H1 (cell line): ENCODE results near the gene ABCC2. TPM values are rescaled to one million over a fixed set of nuclear protein-coding genes. Genes with fewer than 3 reads are reported as not detected.

Source experiments
- CTCF ChIA-PET: fragments of 300-600 bp; sonication (Branson Sonifier 250); formaldehyde crosslinking; loops from one replicate; lab custom pipeline; 2021; ENCODE audit not compliant: partially characterized antibody; lab: Charles Lee
- POLR2A ChIA-PET: fragments of 300-600 bp; sonication (Branson Sonifier 250); formaldehyde crosslinking; loops from one replicate; lab custom pipeline; 2021; ENCODE audit warnings: inconsistent platforms; ENCODE audit not compliant: partially characterized antibody; lab: Charles Lee
- DNase-seq, 2 experiments: peaks; one replicate each; pipeline versions ENCODE4 v3.0.0 to v3.0.0-alpha.2; 2010 to 2022; ENCODE audit warnings: low spot score in 2 of 2, low read depth in 1 of 2, mixed read lengths in 1 of 2
- FAIRE-seq: peaks from 2 replicates; lab custom pipeline; 2011; peaks lifted over from hg19 to GRCh38; lab: Jason Lieb, UNC
- H2AFZ ChIP-seq: 2 replicates; pipeline ENCODE4 v1.8.1; 2012; ENCODE audit warnings: low read length, inconsistent platforms
- H2AK5ac ChIP-seq: 2 replicates; pipeline ENCODE4 v1.6.1; 2013; ENCODE audit warnings: low read depth, low read length
- H2BK120ac ChIP-seq: replicated peaks from 2 replicates; pipeline ENCODE3; 2013; ENCODE audit warnings: low read depth, low read length, inconsistent platforms
- H2BK12ac ChIP-seq: 2 replicates; pipeline ENCODE4 v1.6.1; 2013; ENCODE audit warnings: low read depth, low read length
- H2BK15ac ChIP-seq: 2 replicates; pipeline ENCODE4 v1.6.1; 2013; ENCODE audit warnings: low read length
- H2BK20ac ChIP-seq: 2 replicates; pipeline ENCODE4 v1.6.1; 2013; ENCODE audit warnings: low read length
- H2BK5ac ChIP-seq: 2 replicates; pipeline ENCODE4 v1.6.1; 2013; ENCODE audit warnings: low read depth, low read length
- H3K14ac ChIP-seq: 2 replicates; pipeline ENCODE4 v1.6.1; 2013; ENCODE audit warnings: inconsistent platforms; ENCODE audit not compliant: insufficient read length
- H3K18ac ChIP-seq: 2 replicates; pipeline ENCODE4 v1.6.1; 2013; ENCODE audit warnings: low read length; ENCODE audit errors: extremely low read depth
- H3K23ac ChIP-seq: 2 replicates; pipeline ENCODE4 v1.6.1; 2013; ENCODE audit warnings: inconsistent platforms; ENCODE audit not compliant: insufficient read length
- H3K23me2 ChIP-seq: 2 replicates; pipeline ENCODE4 v1.6.1; 2013; ENCODE audit warnings: low read depth, low read length
- H3K27ac ChIP-seq: 2 replicates; pipeline ENCODE4 v1.6.1; 2011; ENCODE audit warnings: low read depth, low read length, inconsistent platforms
- H3K27me3 ChIP-seq, 4 experiments: replicated peaks in 1 of 4; 1 replicate in 1 of 4; 2 replicates in 3 of 4; pipeline versions ENCODE4 v1.6.1 to v1.8.1; 2011 to 2013; ENCODE audit warnings: low read length in 3 of 4, mild to moderate bottlenecking in 3 of 4, inconsistent platforms in 2 of 4, mixed read lengths in 2 of 4, moderate library complexity in 1 of 4; ENCODE audit not compliant: control insufficient read depth in 3 of 4, insufficient read depth in 3 of 4; ENCODE audit errors: extremely low read depth in 1 of 4
- H3K36me3 ChIP-seq, 4 experiments: 2 replicates each; pipeline versions ENCODE4 v1.6.1 to v1.8.1; 2011 to 2013; ENCODE audit warnings: mild to moderate bottlenecking in 4 of 4, low read length in 3 of 4, moderate library complexity in 2 of 4, control low read depth in 1 of 4, inconsistent platforms in 1 of 4; ENCODE audit not compliant: insufficient read depth in 4 of 4, control insufficient read depth in 2 of 4
- H3K4ac ChIP-seq: replicated peaks from 2 replicates; pipeline ENCODE3; 2013; ENCODE audit warnings: low read length, low read depth, mixed read lengths, inconsistent platforms; ENCODE audit not compliant: insufficient read length
- H3K4me1 ChIP-seq, 4 experiments: replicated peaks in 1 of 4; 1 replicate in 1 of 4; 2 replicates in 3 of 4; pipeline versions ENCODE4 v1.6.1 to v1.8.1; 2011 to 2013; ENCODE audit warnings: low read length in 3 of 4, inconsistent platforms in 2 of 4, mixed read lengths in 1 of 4; ENCODE audit not compliant: insufficient read depth in 4 of 4, control insufficient read depth in 3 of 4
- H3K4me2 ChIP-seq, 2 experiments: 2 replicates each; pipeline versions ENCODE4 v1.6.1 to v1.8.1; 2011 to 2013; ENCODE audit warnings: low read depth in 2 of 2, low read length in 2 of 2, control low read depth in 1 of 2, inconsistent platforms in 1 of 2, mild to moderate bottlenecking in 1 of 2; ENCODE audit not compliant: insufficient read depth in 1 of 2
- H3K4me3 ChIP-seq, 4 experiments: fragments of 200-600, 300-600 bp in 1 of 4; sonication (generic), shearing (Covaris generic), sonication (Bioruptor Twin) in 1 of 4; 2 replicates each; pipeline versions ENCODE4 v1.5.1 to v1.8.1; 2011 to 2016; ENCODE audit warnings: low read length in 4 of 4, low read depth in 3 of 4, control low read depth in 2 of 4, inconsistent platforms in 2 of 4, mild to moderate bottlenecking in 2 of 4, mixed read lengths in 1 of 4, moderate library complexity in 1 of 4; ENCODE audit not compliant: insufficient read depth in 2 of 4; ENCODE audit errors: extremely low read depth in 1 of 4
- H3K56ac ChIP-seq: replicated peaks from 2 replicates; pipeline ENCODE3; 2013; ENCODE audit warnings: low read depth, mild to moderate bottlenecking, mixed read lengths, low read length, inconsistent platforms; ENCODE audit not compliant: insufficient read length
- H3K79me1 ChIP-seq: 2 replicates; pipeline ENCODE4 v1.6.1; 2013; ENCODE audit warnings: low read depth, low read length, control low read depth
- H3K79me2 ChIP-seq, 2 experiments: 2 replicates each; pipeline versions ENCODE4 v1.6.1 to v1.8.1; 2012 to 2013; ENCODE audit warnings: low read length in 2 of 2, mild to moderate bottlenecking in 2 of 2, inconsistent platforms in 1 of 2; ENCODE audit not compliant: insufficient read depth in 2 of 2, control insufficient read depth in 1 of 2
- H3K9ac ChIP-seq, 4 experiments: replicated peaks in 1 of 4; 1 replicate in 1 of 4; 2 replicates in 3 of 4; pipeline versions ENCODE4 v1.6.1 to v1.8.1; 2011 to 2013; ENCODE audit warnings: low read depth in 3 of 4, low read length in 3 of 4, control low read depth in 2 of 4, mild to moderate bottlenecking in 2 of 4, moderate library complexity in 2 of 4, inconsistent platforms in 1 of 4; ENCODE audit errors: extremely low read depth in 1 of 4
- H3K9me3 ChIP-seq, 2 experiments: 2 replicates each; pipeline versions ENCODE4 v1.6.1 to v1.8.1; 2012 to 2013; ENCODE audit warnings: mild to moderate bottlenecking in 2 of 2, moderate library complexity in 2 of 2, control low read depth in 1 of 2, inconsistent platforms in 1 of 2, low read depth in 1 of 2, low read length in 1 of 2, mixed read lengths in 1 of 2; ENCODE audit not compliant: insufficient read depth in 2 of 2
- H4K20me1 ChIP-seq, 2 experiments: replicated peaks in 1 of 2; 2 replicates each; pipeline versions ENCODE3 to v1.8.1; 2011 to 2013; ENCODE audit warnings: inconsistent platforms in 2 of 2, low read length in 2 of 2, mild to moderate bottlenecking in 1 of 2; ENCODE audit not compliant: insufficient read depth in 2 of 2, control insufficient read depth in 1 of 2
- H4K5ac ChIP-seq: 2 replicates; pipeline ENCODE4 v1.6.1; 2013; ENCODE audit warnings: low read length, low read depth, mixed read lengths, inconsistent platforms; ENCODE audit not compliant: insufficient read length
- H4K8ac ChIP-seq: 2 replicates; pipeline ENCODE4 v1.8.0; 2013; ENCODE audit warnings: mild to moderate bottlenecking, moderate library complexity, low read length, inconsistent platforms; ENCODE audit not compliant: insufficient read depth; ENCODE audit errors: extremely low read depth
- H4K91ac ChIP-seq: replicated peaks from 2 replicates; pipeline ENCODE3; 2013; ENCODE audit warnings: low read length, mixed read lengths, inconsistent platforms; ENCODE audit not compliant: insufficient read length
- ASH2L ChIP-seq: fragments of 200-600, 300-600 bp; sonication (generic); IDR thresholded peaks from one replicate; pipeline ENCODE4 v1.7.1; 2017; ENCODE audit warnings: low read length
- CBX8 ChIP-seq: fragments of 300-800, 300-1000 bp; sonication (generic); IDR thresholded peaks from 2 replicates; pipeline ENCODE4 v1.7.1; 2016; ENCODE audit warnings: low read depth, low read length, borderline replicate concordance
- CHD1 ChIP-seq: IDR thresholded peaks from 2 replicates; pipeline ENCODE4 v1.6.1; 2012; ENCODE audit warnings: low read depth, low read length, improper control_type of control experiment
- MAFK ChIP-seq: IDR thresholded peaks from 2 replicates; pipeline ENCODE4 v1.6.1; 2012; ENCODE audit warnings: low read depth, mild to moderate bottlenecking, improper control_type of control experiment, low read length
- RFX5 ChIP-seq: IDR thresholded peaks from 2 replicates; pipeline ENCODE4 v1.6.1; 2011; ENCODE audit warnings: low read depth, low read length, improper control_type of control experiment, borderline replicate concordance
- SIN3A ChIP-seq, 2 experiments: IDR thresholded peaks in 1 of 2; conservative IDR thresholded peaks in 1 of 2; 2 replicates each; pipeline ENCODE4 v1.6.1; 2011 to 2012; ENCODE audit warnings: low read length in 2 of 2, improper control_type of control experiment in 1 of 2, low read depth in 1 of 2, mild to moderate bottlenecking in 1 of 2
- SP4 ChIP-seq: IDR thresholded peaks from 2 replicates; pipeline ENCODE4 v1.6.1; 2012; ENCODE audit warnings: low read length, inconsistent platforms
- SUZ12 ChIP-seq: fragments of 200-600 bp; sonication (generic); IDR thresholded peaks from 2 replicates; pipeline ENCODE4 v1.6.1; 2012; ENCODE audit warnings: mild to moderate bottlenecking, inconsistent platforms, low read length, moderate library complexity, mixed read lengths
- TAF1 ChIP-seq: IDR thresholded peaks from 2 replicates; pipeline ENCODE4 v1.6.1; 2011; ENCODE audit warnings: mild to moderate bottlenecking, low read depth, low read length
- TAF7 ChIP-seq: optimal IDR thresholded peaks from 2 replicates; pipeline ENCODE3; 2011; ENCODE audit warnings: low read depth, mild to moderate bottlenecking, inconsistent platforms, low read length, moderate library complexity, borderline replicate concordance
- TEAD4 ChIP-seq: IDR thresholded peaks from 2 replicates; pipeline ENCODE4 v1.6.1; 2012; ENCODE audit warnings: low read depth, low read length, inconsistent platforms, mixed read lengths
- YY1 ChIP-seq: IDR thresholded peaks from 2 replicates; pipeline ENCODE4 v1.6.1; 2011; ENCODE audit warnings: low read depth, mild to moderate bottlenecking, low read length
- WGBS, 2 experiments: shearing (Covaris generic) in 1 of 2; methylation state at CpG; one replicate each; pipeline versions ENCODE4 v1.1.6 to v1.1.7; 2013 to 2015; ENCODE audit warnings: low lambda C conversion rate in 2 of 2, mixed read lengths in 2 of 2, inconsistent platforms in 1 of 2, low coverage in 1 of 2, missing lambda C conversion rate in 1 of 2; ENCODE audit not compliant: insufficient replicate concordance in 2 of 2, insufficient coverage in 1 of 2, insufficient read length in 1 of 2; ENCODE audit errors: extremely low coverage in 1 of 2, missing lambda C conversion rate in 1 of 2; 5-methylcytosine and 5-hydroxymethylcytosine counted together
- polyA plus RNA-seq, 7 experiments: library from polyadenylated mRNA; depleted of rRNA in 3 of 7; stranded (reverse) in 5 of 7; unstranded in 2 of 7; fragments of >200 nt in 5 of 7; fragments of 200-250 nt in 2 of 7; gene quantifications; 1 replicate in 5 of 7; 2 replicates in 1 of 7; 4 replicates in 1 of 7; pipeline versions ENCODE4 v1.2.1 to v1.2.3, GENCODE V29; 2011 to 2013; ENCODE audit warnings: missing spikeins in 2 of 7, mixed read lengths in 2 of 7
- total RNA-seq: library from RNA; stranded (reverse); fragmentation: NEBNext Ultra II Directional; extraction: Animal tissue kit (Norgen Biotek cat#: 25700); gene quantifications from 2 replicates; pipeline ENCODE4 v1.2.1, GENCODE V29; 2021
- TF ChIP-seq, protein P1 (sequence below): IDR thresholded peaks from 2 replicates; pipeline ENCODE4 v1.6.1; 2012; ENCODE audit warnings: inconsistent platforms

The ABCC2 gene
- total and polyA plus RNA-seq, 2 of the 8 experiments (the other 6 are each of a cell fraction or from before 2014, with no cell fraction given): 0.74 to 1.1 TPM

DNA sequence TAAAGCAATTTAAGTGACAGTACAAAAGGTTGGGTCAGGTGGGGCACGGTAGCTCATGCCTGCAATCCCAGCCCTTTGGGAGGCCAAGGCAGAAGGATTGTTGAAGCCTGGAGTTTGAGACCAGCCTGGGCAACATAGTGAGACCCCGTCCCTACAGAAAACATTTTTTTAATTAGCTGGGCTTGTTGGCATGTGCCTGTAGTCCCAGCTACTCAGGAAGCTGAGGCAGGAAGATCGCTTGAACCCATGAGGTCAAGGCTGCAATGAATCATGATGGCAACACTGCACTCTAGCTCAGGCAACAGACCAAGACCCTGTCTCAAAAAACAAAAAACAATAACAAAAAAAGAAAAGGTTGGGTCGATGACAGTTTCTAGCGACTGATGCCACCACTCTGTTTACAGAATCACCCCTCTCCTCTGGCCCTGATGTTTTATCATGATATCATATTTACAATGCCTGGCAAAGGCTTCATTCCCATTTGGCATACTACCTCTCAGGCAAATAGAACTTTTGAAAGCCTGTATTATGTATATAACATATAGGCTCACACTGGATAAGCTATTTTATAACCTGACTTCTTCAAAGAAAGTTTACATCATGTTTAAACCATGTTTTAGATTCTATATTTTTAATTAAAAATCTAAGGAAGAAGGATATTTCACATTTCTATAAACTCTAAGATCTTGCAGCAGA, 558 bp upstream of the ABCC2 start:
- H3K27me3 ChIP-seq: no peaks in the 10 kb centered on the region; a peak in 1 of 7 replicates
- H3K56ac ChIP-seq: no peak overlapping the region
- H2BK120ac ChIP-seq: no peak overlapping the region
- peaks cover 0 to 12% (median 7%) of the 10 kb centered on the region in 4 experiments; a peak in 5 of 7 replicates for H3K4me1 ChIP-seq
- H3K23ac ChIP-seq: no peak overlapping the region
- no peak overlapping the region for H3K9ac ChIP-seq
- no peak overlapping the region for H2BK12ac ChIP-seq
- H2AFZ ChIP-seq: no peak overlapping the region
- no peak overlapping the region for H4K5ac ChIP-seq
- H2BK15ac ChIP-seq: no peak overlapping the region
- H3K79me1 ChIP-seq: no peaks in the 10 kb centered on the region
- H4K8ac ChIP-seq: no peak overlapping the region
- H3K27ac ChIP-seq: no peak overlapping the region
- FAIRE-seq (no peak), DNase-seq (no peak)
- WGBS, 2 experiments: 93% methylated on average over 5 of the region's 5 CpGs; no CpG with 5 or more reads in 1 of the 2 experiments
- no peaks in the 10 kb centered on the region for H3K9me3 ChIP-seq
- no peak overlapping the region for H3K4me3 ChIP-seq
- H3K23me2 ChIP-seq: no peaks in the 10 kb centered on the region
- no peak overlapping the region for H3K4ac ChIP-seq
- ChIA-PET CTCF (interaction anchor here (0.9 to 1.2 kb wide), 2 partner anchors 13 to 31 kb away, joined by 3 read pairs; no protein-coding TSS in a partner anchor), POLR2A (interaction anchor here (0.9 kb wide), 1 partner anchor 29 kb away, joined by 3 read pairs; no protein-coding TSS in a partner anchor)
- H2BK5ac ChIP-seq: no peak overlapping the region
- no peak overlapping the region for H2AK5ac ChIP-seq
- H3K18ac ChIP-seq: no peak overlapping the region
- H4K91ac ChIP-seq: no peak overlapping the region
- H4K20me1 ChIP-seq: no peaks in the 10 kb centered on the region
- H3K36me3 ChIP-seq: no peaks in the 10 kb centered on the region
- H3K4me2 ChIP-seq: no peak overlapping the region
- no peak overlapping the region for H2BK20ac ChIP-seq
- no peak overlapping the region for H3K14ac ChIP-seq
- no peaks in the 10 kb centered on the region for H3K79me2 ChIP-seq
- TF ChIP-seq SIN3A (conservative IDR thresholded peaks at IDR 0.05 in 1 of 2, IDR thresholded peaks at IDR 0.05 in 1 of 2; ENCODE audit: low read depth in 1 of 2, low read length in 2 of 2) (no peak), TAF7 (no peak), CBX8 (no peak), MAFK (no peak), RFX5 (no peak), SUZ12 (no peak), SP4 (no peak), TEAD4 (no peak), CHD1 (no peak), TAF1 (no peak), ASH2L (no peak), YY1 (no peak)
- TF ChIP-seq, protein P1, sequence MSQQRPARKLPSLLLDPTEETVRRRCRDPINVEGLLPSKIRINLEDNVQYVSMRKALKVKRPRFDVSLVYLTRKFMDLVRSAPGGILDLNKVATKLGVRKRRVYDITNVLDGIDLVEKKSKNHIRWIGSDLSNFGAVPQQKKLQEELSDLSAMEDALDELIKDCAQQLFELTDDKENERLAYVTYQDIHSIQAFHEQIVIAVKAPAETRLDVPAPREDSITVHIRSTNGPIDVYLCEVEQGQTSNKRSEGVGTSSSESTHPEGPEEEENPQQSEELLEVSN: no peak
